Measurements from ENCODE around the gene ZNF385B. TPM values are rescaled to one million over a fixed set of nuclear protein-coding genes. Genes with fewer than 3 reads are reported as not detected.

The ZNF385B gene
- polyA plus RNA-seq, 1 of the 3 experiments (the other 2 are of a cell fraction): 0.16 TPM

DNA sequence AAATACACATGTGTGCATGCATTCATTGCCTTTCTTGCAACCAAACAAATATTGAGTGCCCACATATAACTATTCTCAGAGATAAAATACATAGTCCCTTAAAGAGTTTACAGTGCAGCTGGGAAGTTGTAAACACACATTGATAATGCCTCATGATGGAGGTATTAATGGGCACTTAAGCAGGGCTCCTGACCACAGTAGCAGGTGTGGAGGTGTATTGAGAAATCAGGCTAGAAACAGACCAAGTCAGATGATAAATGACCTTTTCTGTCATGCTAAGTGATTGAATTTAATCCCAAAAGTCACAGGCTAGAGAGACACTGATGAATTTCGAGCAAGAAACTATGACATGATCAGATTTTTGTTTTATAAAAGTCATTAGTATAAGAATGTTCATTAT is 157.7 kb downstream of the ZNF385B start:
- ChIA-PET CTCF (interaction anchor here (1.6 kb wide), 1 partner anchor 46 kb away, joined by 3 read pairs; no protein-coding TSS in a partner anchor), POLR2A (no interaction called here)
- H3K9me2 ChIP-seq: no peaks in the 10 kb centered on the region
- H3K4me1 ChIP-seq (ENCODE audit: control insufficient read depth in 1 of 2, insufficient read depth in 2 of 2, low read depth in 1 of 2, low read length in 1 of 2): no peaks in the 10 kb centered on the region
- H2AFZ ChIP-seq (ENCODE audit: low read depth): no peak overlapping the region
- no peaks in the 10 kb centered on the region for H3K9me3 ChIP-seq
- WGBS (ENCODE audit: low lambda C conversion rate): 41% methylated on average over 1 of the region's 1 CpG
- TF ChIP-seq POLR2AphosphoS5 (IDR thresholded peaks at IDR 0.05; ENCODE audit: low read depth, low read length) (no peak), JUND (IDR thresholded peaks at IDR 0.05) (no peak), NFIC (IDR thresholded peaks at IDR 0.05; ENCODE audit: borderline replicate concordance) (no peak), GABPA (IDR thresholded peaks at IDR 0.05; ENCODE audit: low read depth) (no peak), EZH2phosphoT487 (IDR thresholded peaks at IDR 0.05; ENCODE audit: borderline replicate concordance, low read depth) (no peak), TAF1 (IDR thresholded peaks at IDR 0.05; ENCODE audit: borderline replicate concordance, low read depth, low read length) (no peak), MXI1 (IDR thresholded peaks at IDR 0.05; ENCODE audit: low read depth, low read length) (no peak), RFX5 (IDR thresholded peaks at IDR 0.05; ENCODE audit: low read length) (no peak), FOXJ3 (CRISPR knock-in tag; IDR thresholded peaks at IDR 0.05) (no peak), EP300 (IDR thresholded peaks at IDR 0.05; ENCODE audit: borderline replicate concordance in 1 of 2, low read depth in 1 of 2, low read length in 1 of 2) (no peak), GATA2 (CRISPR knock-in tag; IDR thresholded peaks at IDR 0.05) (no peak), SIN3A (IDR thresholded peaks at IDR 0.05; ENCODE audit: borderline replicate concordance, low read depth, low read length) (no peak), NRF1 (IDR thresholded peaks at IDR 0.05; ENCODE audit: low read depth, low read length) (no peak), RXRA (IDR thresholded peaks at IDR 0.05; ENCODE audit: borderline replicate concordance, low read depth) (no peak)
- TF ChIP-seq, protein P1, sequence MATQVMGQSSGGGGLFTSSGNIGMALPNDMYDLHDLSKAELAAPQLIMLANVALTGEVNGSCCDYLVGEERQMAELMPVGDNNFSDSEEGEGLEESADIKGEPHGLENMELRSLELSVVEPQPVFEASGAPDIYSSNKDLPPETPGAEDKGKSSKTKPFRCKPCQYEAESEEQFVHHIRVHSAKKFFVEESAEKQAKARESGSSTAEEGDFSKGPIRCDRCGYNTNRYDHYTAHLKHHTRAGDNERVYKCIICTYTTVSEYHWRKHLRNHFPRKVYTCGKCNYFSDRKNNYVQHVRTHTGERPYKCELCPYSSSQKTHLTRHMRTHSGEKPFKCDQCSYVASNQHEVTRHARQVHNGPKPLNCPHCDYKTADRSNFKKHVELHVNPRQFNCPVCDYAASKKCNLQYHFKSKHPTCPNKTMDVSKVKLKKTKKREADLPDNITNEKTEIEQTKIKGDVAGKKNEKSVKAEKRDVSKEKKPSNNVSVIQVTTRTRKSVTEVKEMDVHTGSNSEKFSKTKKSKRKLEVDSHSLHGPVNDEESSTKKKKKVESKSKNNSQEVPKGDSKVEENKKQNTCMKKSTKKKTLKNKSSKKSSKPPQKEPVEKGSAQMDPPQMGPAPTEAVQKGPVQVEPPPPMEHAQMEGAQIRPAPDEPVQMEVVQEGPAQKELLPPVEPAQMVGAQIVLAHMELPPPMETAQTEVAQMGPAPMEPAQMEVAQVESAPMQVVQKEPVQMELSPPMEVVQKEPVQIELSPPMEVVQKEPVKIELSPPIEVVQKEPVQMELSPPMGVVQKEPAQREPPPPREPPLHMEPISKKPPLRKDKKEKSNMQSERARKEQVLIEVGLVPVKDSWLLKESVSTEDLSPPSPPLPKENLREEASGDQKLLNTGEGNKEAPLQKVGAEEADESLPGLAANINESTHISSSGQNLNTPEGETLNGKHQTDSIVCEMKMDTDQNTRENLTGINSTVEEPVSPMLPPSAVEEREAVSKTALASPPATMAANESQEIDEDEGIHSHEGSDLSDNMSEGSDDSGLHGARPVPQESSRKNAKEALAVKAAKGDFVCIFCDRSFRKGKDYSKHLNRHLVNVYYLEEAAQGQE (IDR thresholded peaks at IDR 0.05; ENCODE audit: low read depth, low read length): no peak
- TF ChIP-seq, protein P2, sequence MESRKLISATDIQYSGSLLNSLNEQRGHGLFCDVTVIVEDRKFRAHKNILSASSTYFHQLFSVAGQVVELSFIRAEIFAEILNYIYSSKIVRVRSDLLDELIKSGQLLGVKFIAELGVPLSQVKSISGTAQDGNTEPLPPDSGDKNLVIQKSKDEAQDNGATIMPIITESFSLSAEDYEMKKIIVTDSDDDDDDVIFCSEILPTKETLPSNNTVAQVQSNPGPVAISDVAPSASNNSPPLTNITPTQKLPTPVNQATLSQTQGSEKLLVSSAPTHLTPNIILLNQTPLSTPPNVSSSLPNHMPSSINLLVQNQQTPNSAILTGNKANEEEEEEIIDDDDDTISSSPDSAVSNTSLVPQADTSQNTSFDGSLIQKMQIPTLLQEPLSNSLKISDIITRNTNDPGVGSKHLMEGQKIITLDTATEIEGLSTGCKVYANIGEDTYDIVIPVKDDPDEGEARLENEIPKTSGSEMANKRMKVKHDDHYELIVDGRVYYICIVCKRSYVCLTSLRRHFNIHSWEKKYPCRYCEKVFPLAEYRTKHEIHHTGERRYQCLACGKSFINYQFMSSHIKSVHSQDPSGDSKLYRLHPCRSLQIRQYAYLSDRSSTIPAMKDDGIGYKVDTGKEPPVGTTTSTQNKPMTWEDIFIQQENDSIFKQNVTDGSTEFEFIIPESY (IDR thresholded peaks at IDR 0.05; ENCODE audit: borderline replicate concordance, low read depth): no peak
- TF ChIP-seq, protein P3, sequence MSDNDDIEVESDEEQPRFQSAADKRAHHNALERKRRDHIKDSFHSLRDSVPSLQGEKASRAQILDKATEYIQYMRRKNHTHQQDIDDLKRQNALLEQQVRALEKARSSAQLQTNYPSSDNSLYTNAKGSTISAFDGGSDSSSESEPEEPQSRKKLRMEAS (IDR thresholded peaks at IDR 0.05; ENCODE audit: low read depth): no peak
- TF ChIP-seq, protein P4, sequence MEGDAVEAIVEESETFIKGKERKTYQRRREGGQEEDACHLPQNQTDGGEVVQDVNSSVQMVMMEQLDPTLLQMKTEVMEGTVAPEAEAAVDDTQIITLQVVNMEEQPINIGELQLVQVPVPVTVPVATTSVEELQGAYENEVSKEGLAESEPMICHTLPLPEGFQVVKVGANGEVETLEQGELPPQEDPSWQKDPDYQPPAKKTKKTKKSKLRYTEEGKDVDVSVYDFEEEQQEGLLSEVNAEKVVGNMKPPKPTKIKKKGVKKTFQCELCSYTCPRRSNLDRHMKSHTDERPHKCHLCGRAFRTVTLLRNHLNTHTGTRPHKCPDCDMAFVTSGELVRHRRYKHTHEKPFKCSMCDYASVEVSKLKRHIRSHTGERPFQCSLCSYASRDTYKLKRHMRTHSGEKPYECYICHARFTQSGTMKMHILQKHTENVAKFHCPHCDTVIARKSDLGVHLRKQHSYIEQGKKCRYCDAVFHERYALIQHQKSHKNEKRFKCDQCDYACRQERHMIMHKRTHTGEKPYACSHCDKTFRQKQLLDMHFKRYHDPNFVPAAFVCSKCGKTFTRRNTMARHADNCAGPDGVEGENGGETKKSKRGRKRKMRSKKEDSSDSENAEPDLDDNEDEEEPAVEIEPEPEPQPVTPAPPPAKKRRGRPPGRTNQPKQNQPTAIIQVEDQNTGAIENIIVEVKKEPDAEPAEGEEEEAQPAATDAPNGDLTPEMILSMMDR (IDR thresholded peaks at IDR 0.05): no peak
- TF ChIP-seq, protein P5, sequence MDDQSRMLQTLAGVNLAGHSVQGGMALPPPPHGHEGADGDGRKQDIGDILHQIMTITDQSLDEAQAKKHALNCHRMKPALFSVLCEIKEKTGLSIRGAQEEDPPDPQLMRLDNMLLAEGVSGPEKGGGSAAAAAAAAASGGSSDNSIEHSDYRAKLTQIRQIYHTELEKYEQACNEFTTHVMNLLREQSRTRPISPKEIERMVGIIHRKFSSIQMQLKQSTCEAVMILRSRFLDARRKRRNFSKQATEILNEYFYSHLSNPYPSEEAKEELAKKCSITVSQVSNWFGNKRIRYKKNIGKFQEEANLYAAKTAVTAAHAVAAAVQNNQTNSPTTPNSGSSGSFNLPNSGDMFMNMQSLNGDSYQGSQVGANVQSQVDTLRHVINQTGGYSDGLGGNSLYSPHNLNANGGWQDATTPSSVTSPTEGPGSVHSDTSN (IDR thresholded peaks at IDR 0.05): no peak
- H3K27me3 ChIP-seq (ENCODE audit: insufficient read depth): no peaks in the 10 kb centered on the region
- DNase-seq: no peak
- peaks cover 14% of the 10 kb centered on the region for H3F3A ChIP-seq (replicated peaks; ENCODE audit: insufficient read depth)
- H3K27ac ChIP-seq (ENCODE audit: low read depth in 2 of 2, low read length in 1 of 2): no peak overlapping the region
- no peaks in the 10 kb centered on the region for H4K20me1 ChIP-seq (ENCODE audit: insufficient read depth)
- H3K9ac ChIP-seq: no peak overlapping the region
- no peaks in the 10 kb centered on the region for H3K36me3 ChIP-seq (replicated peaks in 1 of 2; ENCODE audit: control insufficient read depth in 1 of 2, insufficient read depth in 2 of 2, low read length in 1 of 2)
- no peak overlapping the region for H3K4me2 ChIP-seq
- H3K79me2 ChIP-seq (ENCODE audit: insufficient read depth): no peaks in the 10 kb centered on the region
- no peak overlapping the region for H3K4me3 ChIP-seq (ENCODE audit: low read depth in 2 of 2, low read length in 1 of 2)
